Muscle of leg (tissue), 11 donors: ENCODE data around the gene CFDP1. TPM values are rescaled to one million over a fixed set of nuclear protein-coding genes. Genes with fewer than 3 reads are reported as not detected.
"Not testable (repeated sequence)": the region's sequence is repeated elsewhere in the genome, so short reads cannot be mapped to it uniquely, and the experiment has no call there.

Source experiments
- DNase-seq: peaks from one replicate; pipeline ENCODE4 v3.0.0; 2013
- H3K27ac ChIP-seq: one replicate; pipeline ENCODE4 v1.5.1; 2013; ENCODE audit warnings: mild to moderate bottlenecking, low read length, control low read depth
- H3K27me3 ChIP-seq: one replicate; pipeline ENCODE4 v1.6.1; 2013; ENCODE audit warnings: low read length; ENCODE audit not compliant: control insufficient read depth, insufficient read depth
- H3K36me3 ChIP-seq: one replicate; pipeline ENCODE4 v1.6.1; 2013; ENCODE audit warnings: low read length; ENCODE audit not compliant: control insufficient read depth, insufficient read depth
- H3K4me1 ChIP-seq: one replicate; pipeline ENCODE4 v1.6.1; 2013; ENCODE audit warnings: low read length; ENCODE audit not compliant: control insufficient read depth, insufficient read depth
- H3K4me3 ChIP-seq: one replicate; pipeline ENCODE4 v1.5.1; 2013; ENCODE audit warnings: low read length, control low read depth
- H3K9me3 ChIP-seq: replicated peaks from 2 replicates; pipeline ENCODE4 v1.6.1; 2013; ENCODE audit warnings: low read depth, low read length; ENCODE audit not compliant: control insufficient read depth
- WGBS: methylation state at CpG from one replicate; pipeline ENCODE4 v1.1.5; 2013; ENCODE audit warnings: missing lambda C conversion rate; ENCODE audit not compliant: insufficient coverage; 5-methylcytosine and 5-hydroxymethylcytosine counted together
- polyA plus RNA-seq, 8 donors: library from polyadenylated mRNA; unstranded; fragments of 120-200 nt; gene quantifications; one replicate each; pipeline versions ENCODE4 v1.2.1 to v1.2.3, GENCODE V29; 2013; ENCODE audit warnings: inconsistent platforms in 1 of 8, low replicate concordance in 1 of 8; ENCODE audit not compliant: insufficient read length in 8 of 8, insufficient read depth in 1 of 8
- total RNA-seq: library from RNA; stranded (reverse); fragments of 120-200 nt; gene quantifications from one replicate; pipeline ENCODE4 v1.2.4, GENCODE V29; 2013

Gene CFDP1
- total and polyA plus RNA-seq, 9 donors, result 82.5 to 132 (median 89.5) TPM

- no peaks in the 10 kb centered on the region for H3K27me3 ChIP-seq
- H3K4me1 ChIP-seq, result peaks cover 13% of the 10 kb centered on the region
- no peaks in the 10 kb centered on the region for H3K36me3 ChIP-seq
- DNase-seq, result peak; percentile 95
- H3K4me3 ChIP-seq, result peak overlapping the region; percentile 96
- H3K27ac ChIP-seq, result peak overlapping the region; percentile 97
- 5% methylated on average over 31 of the region's 32 CpGs for WGBS
- peaks cover 4% of the 10 kb centered on the region for H3K9me3 ChIP-seq
Observed at GRCh38 chr16:75433732-75434413, 570 bp upstream of the CFDP1 start.

DNA sequence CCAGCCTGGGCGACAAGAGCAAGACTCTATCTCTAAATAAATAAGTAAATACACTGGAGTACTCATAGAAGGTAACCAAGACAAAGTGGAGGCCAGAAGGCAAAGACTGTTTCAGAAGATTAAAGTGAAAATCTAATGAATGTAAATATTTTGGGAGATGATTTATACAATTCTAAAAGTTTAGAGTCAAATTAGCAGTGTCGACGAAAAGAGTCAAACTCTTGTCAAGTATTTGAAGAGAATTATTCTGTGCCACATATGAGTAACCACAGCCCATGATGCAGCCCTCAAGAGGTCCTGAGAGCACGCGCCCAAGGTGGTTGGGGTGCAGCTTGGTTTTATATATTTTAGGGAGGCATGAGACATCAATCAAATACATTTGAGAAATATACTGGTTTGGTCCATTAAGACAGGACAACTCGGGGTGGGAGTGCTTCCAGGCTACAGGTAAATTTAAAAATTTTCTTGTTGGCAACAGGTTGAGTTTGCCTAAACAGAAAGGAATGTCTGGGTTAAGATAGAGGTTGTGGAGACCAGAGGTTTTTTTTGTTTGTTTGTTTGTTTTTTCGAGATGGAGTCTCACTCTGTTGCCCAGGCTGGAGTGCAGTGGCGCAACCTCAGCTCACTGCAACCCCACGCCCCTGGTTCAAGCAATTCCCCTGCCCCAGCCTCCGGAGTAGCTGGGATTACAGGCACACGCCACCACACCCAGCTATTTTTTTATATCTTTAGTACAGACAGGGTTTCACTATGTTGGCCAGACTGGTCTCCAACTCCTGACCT lies 3.5 kb downstream of the CFDP1 start:
- Histone ChIP-seq H3K36me3 (no peaks in the 10 kb centered on the region), H3K4me1 (peaks cover 13% of the 10 kb centered on the region), H3K9me3 (no peaks in the 10 kb centered on the region), H3K4me3 (no peak overlapping the region), H3K27me3 (no peaks in the 10 kb centered on the region), H3K27ac (no peak overlapping the region)
- WGBS, result 100% methylated on average over 1 of the region's 11 CpGs
- no peak for DNase-seq

GRCh38 chr16:75426524-75426923 lies 6.8 kb downstream of the CFDP1 start:
- WGBS, result no CpG with 5 or more reads among the region's 2 CpGs
- DNase-seq, H3K27ac ChIP-seq, H3K9me3 ChIP-seq, H3K36me3 ChIP-seq, H3K27me3 ChIP-seq, H3K4me3 ChIP-seq, H3K4me1 ChIP-seq: not testable (repeated sequence)

GRCh38 chr16:75424105-75424762 lies 9.1 kb downstream of the CFDP1 start:
- not testable (repeated sequence) for DNase-seq, H3K9me3 ChIP-seq, H3K4me3 ChIP-seq, H3K27ac ChIP-seq, H3K27me3 ChIP-seq, H3K4me1 ChIP-seq, H3K36me3 ChIP-seq
- WGBS, result 90% methylated on average over 9 of the region's 18 CpGs

GRCh38 chr16:75423723-75424104 lies 9.6 kb downstream of the CFDP1 start:
- no peak overlapping the region for H3K27ac ChIP-seq
- H3K4me1 ChIP-seq, result peaks cover 4% of the 10 kb centered on the region
- H3K27me3 ChIP-seq, result no peaks in the 10 kb centered on the region
- no peak for DNase-seq
- WGBS, result 83% methylated on average over 3 of the region's 4 CpGs
- no peak overlapping the region for H3K4me3 ChIP-seq
- no peaks in the 10 kb centered on the region for H3K9me3 ChIP-seq
- no peaks in the 10 kb centered on the region for H3K36me3 ChIP-seq

DNA sequence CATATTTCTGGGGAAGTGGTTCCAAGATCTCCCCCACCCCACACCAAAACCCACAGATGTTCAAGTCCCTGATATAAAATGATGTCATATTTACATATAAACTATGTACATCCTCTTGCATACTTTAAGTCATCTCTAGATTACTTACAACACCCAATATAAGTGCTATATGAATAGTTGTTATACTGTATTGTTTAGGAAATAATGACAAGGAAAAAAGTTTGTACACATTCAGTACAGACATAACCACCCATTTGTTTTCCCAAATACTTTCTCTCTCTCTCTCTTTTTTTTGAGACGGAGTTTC lies 11.5 kb downstream of the CFDP1 start:
- Histone ChIP-seq H3K27ac (peak overlapping the region; percentile 54), H3K4me3 (no peak overlapping the region), H3K4me1 (peaks cover 4% of the 10 kb centered on the region), H3K9me3 (no peaks in the 10 kb centered on the region), H3K27me3 (no peaks in the 10 kb centered on the region), H3K36me3 (no peaks in the 10 kb centered on the region)
- 67% methylated on average over 1 of the region's 1 CpG for WGBS
- no peak for DNase-seq

DNA sequence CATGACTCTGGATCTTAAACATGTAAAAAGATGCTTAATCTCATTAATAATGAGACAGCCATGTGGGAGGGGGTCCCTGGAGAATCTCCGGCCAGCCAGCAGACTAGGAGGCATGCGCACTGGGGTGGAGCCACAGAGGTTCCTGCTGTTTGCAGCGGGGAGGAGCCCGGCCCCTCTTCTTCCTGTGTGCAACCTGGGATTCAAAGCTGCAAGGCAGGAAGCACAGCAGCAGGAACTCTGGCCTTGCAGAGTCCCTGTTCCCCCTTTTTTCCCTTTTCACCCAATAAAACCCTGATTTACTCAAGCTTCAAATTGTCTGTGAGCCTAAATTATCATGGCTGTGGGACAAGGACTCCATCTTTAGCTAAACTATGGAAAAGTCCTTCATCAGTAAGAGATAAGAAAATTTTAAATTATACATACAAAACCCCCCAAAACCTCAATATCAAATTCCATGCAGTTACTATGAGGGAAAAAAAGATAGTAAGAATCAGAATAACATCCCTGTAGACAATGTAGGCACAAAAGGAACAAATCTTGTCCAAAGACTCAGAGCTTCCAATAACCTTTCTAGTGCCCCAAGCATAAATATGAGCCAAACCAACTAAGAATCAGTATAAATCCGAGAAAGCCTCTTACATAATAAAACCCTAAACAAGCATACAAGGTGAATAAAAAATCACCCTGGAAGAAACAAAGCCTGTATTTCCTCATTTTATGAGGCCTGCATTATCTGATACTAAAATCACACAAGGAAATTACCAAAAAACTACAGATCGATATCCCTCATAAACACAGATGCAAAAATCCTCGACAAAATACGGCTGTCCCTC lies 12.1 kb downstream of the CFDP1 start:
- WGBS, result 5% methylated on average over 4 of the region's 8 CpGs
- Histone ChIP-seq H3K27ac (peak overlapping the region; percentile 54), H3K36me3 (no peaks in the 10 kb centered on the region), H3K4me3 (no peak overlapping the region), H3K27me3 (no peaks in the 10 kb centered on the region), H3K4me1 (peaks cover 4% of the 10 kb centered on the region), H3K9me3 (no peaks in the 10 kb centered on the region)
- DNase-seq, result peak; percentile 87

GRCh38 chr16:75416904-75417565 lies 16.3 kb downstream of the CFDP1 start:
- no CpG with 5 or more reads among the region's 2 CpGs for WGBS
- no peak overlapping the region for H3K27ac ChIP-seq

DNA sequence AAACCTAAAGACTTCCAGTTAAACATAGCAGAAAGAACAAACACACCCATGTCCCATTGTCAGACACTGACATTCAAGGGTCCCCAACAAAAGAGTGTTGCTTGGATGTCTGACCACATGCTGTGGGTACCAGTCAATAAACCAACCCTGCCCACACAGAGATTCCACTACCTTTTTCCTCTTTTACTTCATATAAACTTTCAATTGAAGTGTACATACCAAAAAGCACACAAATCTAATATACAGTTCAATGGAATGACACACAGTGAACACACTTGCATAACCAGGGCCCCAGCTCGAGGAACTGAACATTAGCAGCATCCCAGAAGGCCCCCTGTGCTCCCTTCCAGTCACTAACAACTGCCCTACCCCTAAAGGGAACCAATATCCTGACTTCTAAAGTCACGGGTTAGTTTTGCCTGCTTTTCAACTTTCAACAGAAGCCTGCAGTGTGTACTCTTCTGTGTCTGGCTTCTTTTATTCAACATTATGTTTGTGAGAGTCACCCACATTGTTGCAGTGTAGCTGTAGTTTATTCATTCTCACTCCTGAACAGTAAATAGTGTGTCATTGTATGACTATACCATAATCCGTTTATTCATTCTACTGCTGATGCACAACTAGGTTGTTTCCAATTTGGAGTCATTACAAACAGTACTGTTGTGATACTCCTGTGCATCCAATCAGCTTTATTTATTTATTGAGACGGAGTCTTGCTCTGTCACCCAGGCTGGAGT lies 18.0 kb downstream of the CFDP1 start:
- H3K36me3 ChIP-seq, result peaks cover 14% of the 10 kb centered on the region
- no peak overlapping the region for H3K27ac ChIP-seq
- no peaks in the 10 kb centered on the region for H3K4me1 ChIP-seq
- H3K27me3 ChIP-seq, result no peaks in the 10 kb centered on the region
- no peaks in the 10 kb centered on the region for H3K9me3 ChIP-seq
- 54% methylated on average over 2 of the region's 4 CpGs for WGBS
- H3K4me3 ChIP-seq, result no peak overlapping the region
- no peak for DNase-seq

More at GRCh38 chr16:75416904-75417565, 16.3 kb downstream of the CFDP1 start:
- H3K4me3 ChIP-seq, result no peak overlapping the region
- H3K27me3 ChIP-seq, result no peaks in the 10 kb centered on the region
- H3K4me1 ChIP-seq, result peaks cover 4% of the 10 kb centered on the region
- no peaks in the 10 kb centered on the region for H3K9me3 ChIP-seq
- DNase-seq, result no peak
- peaks cover 6% of the 10 kb centered on the region for H3K36me3 ChIP-seq
